ENCODE data around the gene SLC38A5. TPM values are rescaled to one million over a fixed set of nuclear protein-coding genes. Genes with fewer than 3 reads are reported as not detected.
"Not testable (repeated sequence)": the region's sequence is repeated elsewhere in the genome, so short reads cannot be mapped to it uniquely, and the experiment has no call there.

The SLC38A5 gene
- total RNA-seq (2014; rRNA removed; shearing (Covaris generic)): 44.0 and 65.0 TPM in 2 replicates

- Histone ChIP-seq H3K4me3 (ENCODE audit: insufficient read depth, low read depth, low read length) (peak within 1 kb of the TSS; percentile 59), H3K36me3 (replicated peaks; ENCODE audit: control insufficient read depth, insufficient read depth, low read length) (no peaks in the 10 kb centered on the region), H3K27me3 (ENCODE audit: control insufficient read depth, insufficient read depth, low read length) (no peaks in the 10 kb centered on the region)
- DNase-seq: no peak
These were observed at the start of gene SLC38A5 for GRCh38 chrX:48470110-48470832. SLC38A5 (minus strand) TSS chrX:48470260; CDS start chrX:48467924, 2,336 bp downstream.

GRCh38 chrX:48519481-48519880 is 49.4 kb upstream of the SLC38A5 start:
- DNase-seq; H3K4me3 ChIP-seq (ENCODE audit: insufficient read depth, low read depth, low read length); H3K27me3 ChIP-seq (ENCODE audit: control insufficient read depth, insufficient read depth, low read length); H3K36me3 ChIP-seq (replicated peaks; ENCODE audit: control insufficient read depth, insufficient read depth, low read length): not testable (repeated sequence)

- no peak overlapping the region for H3K4me3 ChIP-seq (ENCODE audit: insufficient read depth, low read depth, low read length)
- no peak for DNase-seq
- no peaks in the 10 kb centered on the region for H3K36me3 ChIP-seq (replicated peaks; ENCODE audit: control insufficient read depth, insufficient read depth, low read length)
- H3K27me3 ChIP-seq (ENCODE audit: control insufficient read depth, insufficient read depth, low read length): no peaks in the 10 kb centered on the region
These were observed 46.9 kb upstream of the SLC38A5 start for GRCh38 chrX:48516987-48517386.

DNA sequence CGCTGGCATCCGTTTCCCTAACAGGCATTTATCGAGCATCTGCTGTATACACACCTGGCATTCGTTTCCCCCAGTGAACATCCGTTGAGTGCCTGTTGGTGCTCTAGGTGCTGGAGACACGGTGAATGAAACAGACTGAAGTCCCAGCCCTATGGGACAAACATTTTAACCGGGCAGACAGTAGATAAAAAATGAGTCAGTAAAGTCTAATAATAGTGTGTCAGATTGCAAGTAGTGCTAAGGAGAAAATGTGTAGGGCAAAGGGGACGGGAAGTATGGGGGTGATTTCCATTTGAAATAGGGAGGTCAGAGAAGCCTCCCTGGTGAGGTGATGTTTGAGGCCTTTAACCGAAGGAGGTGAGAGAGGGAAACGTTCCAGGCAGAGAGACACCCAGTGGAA is 46.2 kb upstream of the SLC38A5 start:
- Histone ChIP-seq H3K36me3 (replicated peaks; ENCODE audit: control insufficient read depth, insufficient read depth, low read length) (no peaks in the 10 kb centered on the region), H3K4me3 (ENCODE audit: insufficient read depth, low read depth, low read length) (no peak overlapping the region), H3K27me3 (ENCODE audit: control insufficient read depth, insufficient read depth, low read length) (no peaks in the 10 kb centered on the region)
- DNase-seq: no peak

- DNase-seq: no peak
These were observed 45.8 kb upstream of the SLC38A5 start for GRCh38 chrX:48515842-48516241.

DNA sequence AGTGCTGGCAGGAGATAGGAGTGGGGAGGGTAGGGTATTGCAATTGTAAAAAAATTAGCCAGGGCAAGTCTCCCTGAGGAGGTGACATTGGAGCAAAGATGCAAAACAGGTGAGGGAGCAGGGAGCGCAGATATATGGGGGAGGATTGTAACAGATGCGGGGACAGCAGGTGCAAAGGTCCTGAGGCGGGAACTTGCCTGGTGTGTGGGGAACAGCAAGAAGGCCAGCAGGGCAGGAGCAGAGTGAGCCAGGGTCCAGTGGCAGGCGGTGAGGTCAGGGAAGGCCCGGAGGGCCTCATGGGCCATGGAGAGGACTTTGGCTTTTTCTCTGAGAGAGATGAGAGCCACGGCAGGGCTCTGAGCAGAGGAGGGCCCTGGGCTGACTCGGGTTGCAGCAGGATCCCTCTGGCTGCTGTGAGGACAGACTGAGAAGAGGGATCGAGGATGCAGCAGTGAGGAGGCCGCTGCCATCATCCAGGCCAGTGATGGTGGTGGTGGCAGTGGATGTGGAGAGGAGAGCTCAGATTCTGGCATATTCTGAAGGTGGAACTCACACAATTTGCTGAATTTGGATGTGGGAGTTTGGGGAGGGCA is 44.9 kb upstream of the SLC38A5 start:
- Histone ChIP-seq H3K4me3 (ENCODE audit: insufficient read depth, low read depth, low read length) (no peak overlapping the region), H3K27me3 (ENCODE audit: control insufficient read depth, insufficient read depth, low read length) (no peaks in the 10 kb centered on the region), H3K36me3 (replicated peaks; ENCODE audit: control insufficient read depth, insufficient read depth, low read length) (no peaks in the 10 kb centered on the region)
- no peak for DNase-seq

More at GRCh38 chrX:48515842-48516241, 45.8 kb upstream of the SLC38A5 start:
- Histone ChIP-seq H3K27me3 (ENCODE audit: control insufficient read depth, insufficient read depth, low read length) (no peaks in the 10 kb centered on the region), H3K36me3 (replicated peaks; ENCODE audit: control insufficient read depth, insufficient read depth, low read length) (no peaks in the 10 kb centered on the region), H3K4me3 (ENCODE audit: insufficient read depth, low read depth, low read length) (no peak overlapping the region)

GRCh38 chrX:48514126-48514806 is 44.2 kb upstream of the SLC38A5 start:
- Histone ChIP-seq H3K4me3 (ENCODE audit: insufficient read depth, low read depth, low read length) (no peak overlapping the region), H3K27me3 (ENCODE audit: control insufficient read depth, insufficient read depth, low read length) (no peaks in the 10 kb centered on the region; the same call in 1 of the 2 replicates), H3K36me3 (replicated peaks; ENCODE audit: control insufficient read depth, insufficient read depth, low read length) (no peaks in the 10 kb centered on the region)
- DNase-seq: no peak

GRCh38 chrX:48513670-48514069 is 43.6 kb upstream of the SLC38A5 start:
- H3K36me3 ChIP-seq (replicated peaks; ENCODE audit: control insufficient read depth, insufficient read depth, low read length): no peaks in the 10 kb centered on the region
- no peaks in the 10 kb centered on the region; the same call in 1 of the 2 replicates for H3K27me3 ChIP-seq (ENCODE audit: control insufficient read depth, insufficient read depth, low read length)
- no peak for DNase-seq

GRCh38 chrX:48512371-48512935 is 42.4 kb upstream of the SLC38A5 start:
- DNase-seq: no peak
- no peaks in the 10 kb centered on the region; the same call in 1 of the 2 replicates for H3K27me3 ChIP-seq (ENCODE audit: control insufficient read depth, insufficient read depth, low read length)
- no peaks in the 10 kb centered on the region for H3K36me3 ChIP-seq (replicated peaks; ENCODE audit: control insufficient read depth, insufficient read depth, low read length)
- no peak overlapping the region for H3K4me3 ChIP-seq (ENCODE audit: insufficient read depth, low read depth, low read length)

More at GRCh38 chrX:48513670-48514069, 43.6 kb upstream of the SLC38A5 start:
- H3K4me3 ChIP-seq (ENCODE audit: insufficient read depth, low read depth, low read length): no peak overlapping the region

GRCh38 chrX:48511560-48511959 is 41.5 kb upstream of the SLC38A5 start:
- DNase-seq: peak; percentile 63

GRCh38 chrX:48509619-48510018 is 39.6 kb upstream of the SLC38A5 start:
- Histone ChIP-seq H3K27me3 (ENCODE audit: control insufficient read depth, insufficient read depth, low read length) (no peaks in the 10 kb centered on the region; the same call in 1 of the 2 replicates), H3K4me3 (ENCODE audit: insufficient read depth, low read depth, low read length) (peak overlapping the region; percentile 67), H3K36me3 (replicated peaks; ENCODE audit: control insufficient read depth, insufficient read depth, low read length) (no peaks in the 10 kb centered on the region)
- DNase-seq: no peak

More at GRCh38 chrX:48511560-48511959, 41.5 kb upstream of the SLC38A5 start:
- Histone ChIP-seq H3K4me3 (ENCODE audit: insufficient read depth, low read depth, low read length) (no peak overlapping the region), H3K27me3 (ENCODE audit: control insufficient read depth, insufficient read depth, low read length) (no peaks in the 10 kb centered on the region; the same call in 1 of the 2 replicates), H3K36me3 (replicated peaks; ENCODE audit: control insufficient read depth, insufficient read depth, low read length) (no peaks in the 10 kb centered on the region)

GRCh38 chrX:48509245-48509590 is 39.2 kb upstream of the SLC38A5 start:
- Histone ChIP-seq H3K36me3 (replicated peaks; ENCODE audit: control insufficient read depth, insufficient read depth, low read length) (no peaks in the 10 kb centered on the region), H3K4me3 (ENCODE audit: insufficient read depth, low read depth, low read length) (peak overlapping the region; percentile 67), H3K27me3 (ENCODE audit: control insufficient read depth, insufficient read depth, low read length) (no peaks in the 10 kb centered on the region; the same call in 1 of the 2 replicates)
- no peak for DNase-seq

DNA sequence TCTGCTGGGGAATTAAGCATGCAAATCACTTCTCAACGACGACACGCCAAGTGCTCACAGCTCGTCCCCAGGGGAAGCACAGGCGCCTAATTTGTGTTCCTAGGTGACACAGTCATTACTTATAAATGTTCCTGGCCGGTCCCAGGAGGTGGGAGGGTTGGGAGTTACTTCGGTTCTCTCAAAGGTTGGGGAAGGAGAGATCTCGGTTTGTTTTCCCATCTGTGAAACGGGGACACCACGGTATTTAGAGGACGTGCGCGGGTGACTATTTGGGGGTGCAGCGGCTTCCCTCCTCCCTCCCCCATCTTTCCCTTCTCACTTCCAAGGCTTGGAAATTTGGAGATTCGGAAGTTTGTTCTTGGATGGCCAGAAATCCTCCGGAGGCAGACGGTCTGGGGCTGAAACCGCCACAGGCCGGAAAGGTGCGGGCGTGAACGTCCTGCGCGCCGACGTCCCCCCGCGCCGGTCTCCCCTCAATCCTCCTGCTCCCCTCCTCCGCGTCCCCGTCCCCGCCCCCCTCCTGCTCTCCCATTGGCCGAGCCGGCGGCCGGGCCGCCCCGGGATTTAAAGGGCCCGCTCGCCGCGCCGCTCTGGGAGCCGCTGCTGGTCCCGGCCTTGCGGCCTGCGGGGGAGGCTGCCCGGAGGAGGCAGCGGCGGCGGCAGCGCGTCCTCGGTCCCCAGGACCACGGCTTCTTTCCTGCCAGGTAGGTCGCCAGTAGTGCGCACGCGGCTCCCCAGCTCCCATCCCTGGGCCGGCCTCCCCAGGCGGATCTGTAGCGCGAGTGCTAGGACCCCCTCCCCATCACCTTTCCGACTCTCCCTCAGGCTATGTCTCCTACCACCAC is 38.6 kb upstream of the SLC38A5 start, which contains the start of gene PORCN:
Gene PORCN (plus strand): TSS at position 593 of the 845 bp plus-strand sequence. CDS start 829 bp downstream, outside the sequence.
- peak; percentile 96 for DNase-seq
- Histone ChIP-seq H3K36me3 (replicated peaks; ENCODE audit: control insufficient read depth, insufficient read depth, low read length) (no peaks in the 10 kb centered on the region), H3K27me3 (ENCODE audit: control insufficient read depth, insufficient read depth, low read length) (no peaks in the 10 kb centered on the region; the same call in 1 of the 2 replicates), H3K4me3 (ENCODE audit: insufficient read depth, low read depth, low read length) (peak within 1 kb of the TSS; percentile 70)

DNA sequence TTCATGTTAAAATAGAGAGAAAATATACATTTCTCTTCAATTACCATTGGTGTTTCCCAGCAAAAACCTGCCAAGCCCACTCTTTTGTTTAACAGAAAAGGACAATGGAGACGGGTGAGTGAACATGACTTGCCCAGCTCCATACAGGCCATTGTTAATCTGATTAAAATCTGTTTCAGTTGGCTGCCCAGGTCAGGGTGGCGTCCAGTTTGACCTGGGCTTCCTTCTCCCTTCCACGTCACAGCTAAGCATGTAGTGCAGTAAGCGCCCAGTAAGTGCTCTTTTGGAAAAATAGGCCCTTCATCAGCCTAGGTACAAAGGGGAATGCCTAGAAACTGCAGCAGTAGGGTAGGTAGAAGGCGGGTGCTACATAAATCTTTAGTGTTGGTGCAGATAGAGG is 37.2 kb upstream of the SLC38A5 start:
- no peak for DNase-seq
- Histone ChIP-seq H3K36me3 (replicated peaks; ENCODE audit: control insufficient read depth, insufficient read depth, low read length) (no peaks in the 10 kb centered on the region), H3K4me3 (ENCODE audit: insufficient read depth, low read depth, low read length) (no peak overlapping the region), H3K27me3 (ENCODE audit: control insufficient read depth, insufficient read depth, low read length) (no peaks in the 10 kb centered on the region; the same call in 1 of the 2 replicates)
